Mesothelial cell of epicardium (in vitro differentiated cells): ENCODE data around the gene GABARAP. TPM values are rescaled to one million over a fixed set of nuclear protein-coding genes. Genes with fewer than 3 reads are reported as not detected.

ENCODE experiments used
- DNase-seq, 2 experiments: peaks; one replicate each; pipeline ENCODE4 v3.0.0; 2021; ENCODE audit warnings: low spot score in 2 of 2; ENCODE audit not compliant: unreplicated experiment in 2 of 2
- H3K27ac Mint-ChIP-seq: 2 replicates; pipeline ENCODE4 v1.8.0; 2021; ENCODE audit warnings: mixed read lengths
- H3K27me3 Mint-ChIP-seq: 2 replicates; pipeline ENCODE4 v1.8.0; 2021; ENCODE audit warnings: low read depth, mixed read lengths
- H3K36me3 Mint-ChIP-seq: 2 replicates; pipeline ENCODE4 v1.8.0; 2021; ENCODE audit warnings: mixed read lengths
- H3K4me1 Mint-ChIP-seq: 2 replicates; pipeline ENCODE4 v1.8.0; 2021; ENCODE audit warnings: mixed read lengths
- H3K4me3 Mint-ChIP-seq: 2 replicates; pipeline ENCODE4 v1.8.0; 2021; ENCODE audit warnings: mild to moderate bottlenecking, moderate library complexity, mixed read lengths
- H3K9me3 Mint-ChIP-seq: 2 replicates; pipeline ENCODE4 v1.8.0; 2021; ENCODE audit warnings: mixed read lengths
- total RNA-seq: library from RNA; stranded (reverse); gene quantifications from 3 replicates; pipeline ENCODE4 v1.2.1, GENCODE V29; 2021
- TF ChIP-seq, protein P1 (sequence below): fragments of 200-600 bp; sonication (generic); IDR thresholded peaks from one replicate; pipeline ENCODE4 v1.5.0; 2021; ENCODE audit warnings: antibody characterized with exemption; ENCODE audit not compliant: unreplicated experiment

GABARAP gene
- total RNA-seq, 1 donor from 2014 or later: 424 TPM

DNA sequence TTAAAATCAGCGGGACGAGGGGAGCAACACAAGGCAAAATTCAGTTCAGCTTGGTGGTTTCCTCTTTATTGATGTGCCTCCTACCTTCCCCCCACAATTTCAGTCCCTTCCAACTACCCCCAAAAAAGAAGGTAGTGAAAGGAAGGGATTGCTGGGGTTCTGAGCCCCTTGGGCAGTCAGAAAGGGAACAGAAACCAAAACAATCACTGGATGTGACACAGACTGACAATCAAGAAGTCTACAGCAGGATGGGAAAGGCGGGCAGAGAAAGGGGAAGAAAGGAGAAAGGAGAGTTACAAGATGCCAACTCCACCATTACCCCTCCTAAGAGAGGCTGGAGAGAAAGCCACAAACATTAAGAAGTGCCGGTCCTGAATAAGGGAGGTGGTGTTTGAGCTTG, 1.9 kb downstream of the GABARAP start:
- Mint-ChIP-seq H3K27me3 (no peaks in the 10 kb centered on the region), H3K4me1 (peaks cover 41% of the 10 kb centered on the region), H3K9me3 (no peaks in the 10 kb centered on the region), H3K36me3 (peaks cover 18% of the 10 kb centered on the region), H3K27ac (peak overlapping the region; percentile 99), H3K4me3 (peak overlapping the region; percentile 95)
- TF ChIP-seq, protein P1, sequence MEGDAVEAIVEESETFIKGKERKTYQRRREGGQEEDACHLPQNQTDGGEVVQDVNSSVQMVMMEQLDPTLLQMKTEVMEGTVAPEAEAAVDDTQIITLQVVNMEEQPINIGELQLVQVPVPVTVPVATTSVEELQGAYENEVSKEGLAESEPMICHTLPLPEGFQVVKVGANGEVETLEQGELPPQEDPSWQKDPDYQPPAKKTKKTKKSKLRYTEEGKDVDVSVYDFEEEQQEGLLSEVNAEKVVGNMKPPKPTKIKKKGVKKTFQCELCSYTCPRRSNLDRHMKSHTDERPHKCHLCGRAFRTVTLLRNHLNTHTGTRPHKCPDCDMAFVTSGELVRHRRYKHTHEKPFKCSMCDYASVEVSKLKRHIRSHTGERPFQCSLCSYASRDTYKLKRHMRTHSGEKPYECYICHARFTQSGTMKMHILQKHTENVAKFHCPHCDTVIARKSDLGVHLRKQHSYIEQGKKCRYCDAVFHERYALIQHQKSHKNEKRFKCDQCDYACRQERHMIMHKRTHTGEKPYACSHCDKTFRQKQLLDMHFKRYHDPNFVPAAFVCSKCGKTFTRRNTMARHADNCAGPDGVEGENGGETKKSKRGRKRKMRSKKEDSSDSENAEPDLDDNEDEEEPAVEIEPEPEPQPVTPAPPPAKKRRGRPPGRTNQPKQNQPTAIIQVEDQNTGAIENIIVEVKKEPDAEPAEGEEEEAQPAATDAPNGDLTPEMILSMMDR: no peak
- DNase-seq: no peak

DNA sequence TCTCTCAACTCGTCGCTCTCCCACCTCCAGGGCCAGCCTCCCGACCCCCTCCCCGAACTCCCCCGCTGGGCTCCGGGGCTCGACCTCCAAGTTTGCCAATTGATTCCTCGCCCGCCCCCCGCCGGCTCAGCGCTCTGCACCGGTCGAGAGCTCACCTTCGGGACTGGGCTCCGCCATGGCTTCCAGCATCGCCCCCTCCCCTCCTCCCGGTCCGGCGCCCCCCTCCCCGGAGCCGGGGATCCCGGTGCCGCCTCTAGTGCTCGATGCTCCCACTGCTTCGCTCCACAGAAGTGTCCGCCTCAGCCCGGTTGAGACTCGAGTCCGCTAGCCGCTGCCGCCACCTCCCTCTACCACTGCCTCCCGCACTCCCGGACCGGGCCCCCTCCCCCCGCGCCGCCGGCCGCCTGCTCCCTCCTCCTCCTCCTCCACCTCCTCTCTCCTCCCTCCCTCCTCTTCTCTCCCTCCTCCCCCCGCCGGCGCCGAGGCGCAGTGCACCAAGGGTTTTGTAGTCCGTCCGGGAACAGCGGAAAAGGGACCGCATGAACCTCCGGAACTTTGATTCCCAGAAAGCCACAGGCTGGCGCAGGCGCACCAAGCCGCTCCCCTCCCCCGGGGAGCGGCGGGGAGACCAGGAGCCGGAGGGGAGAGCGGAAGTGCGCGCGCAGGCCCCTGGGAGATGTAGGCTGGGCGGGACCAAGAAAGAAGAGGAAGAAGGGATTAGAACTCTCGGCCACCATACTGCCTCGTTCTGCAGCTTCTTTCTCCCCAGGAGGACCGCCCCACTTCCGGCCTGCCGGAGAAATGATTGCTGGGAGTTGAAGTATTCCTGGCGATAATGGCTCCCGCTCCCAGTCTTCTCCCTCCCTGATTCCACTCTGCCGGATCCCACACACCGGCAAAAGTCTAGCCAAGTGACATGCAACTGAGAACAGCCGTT, 2.9 kb downstream of the GABARAP start, which contains the start of gene PHF23:
TSS of gene PHF23 (minus strand) at position 367 of the 937 bp plus-strand sequence. CDS start at position 189, 178 bp downstream.
- Mint-ChIP-seq H3K9me3 (no peaks in the 10 kb centered on the region), H3K27me3 (no peaks in the 10 kb centered on the region), H3K4me3 (peak within 1 kb of the TSS; percentile 95), H3K27ac (peak within 1 kb of the TSS; percentile 99), H3K36me3 (peaks cover 18% of the 10 kb centered on the region), H3K4me1 (peaks cover 47% of the 10 kb centered on the region)
- TF ChIP-seq, protein P1: no peak
- peak; percentile 97 to 98 for DNase-seq

DNA sequence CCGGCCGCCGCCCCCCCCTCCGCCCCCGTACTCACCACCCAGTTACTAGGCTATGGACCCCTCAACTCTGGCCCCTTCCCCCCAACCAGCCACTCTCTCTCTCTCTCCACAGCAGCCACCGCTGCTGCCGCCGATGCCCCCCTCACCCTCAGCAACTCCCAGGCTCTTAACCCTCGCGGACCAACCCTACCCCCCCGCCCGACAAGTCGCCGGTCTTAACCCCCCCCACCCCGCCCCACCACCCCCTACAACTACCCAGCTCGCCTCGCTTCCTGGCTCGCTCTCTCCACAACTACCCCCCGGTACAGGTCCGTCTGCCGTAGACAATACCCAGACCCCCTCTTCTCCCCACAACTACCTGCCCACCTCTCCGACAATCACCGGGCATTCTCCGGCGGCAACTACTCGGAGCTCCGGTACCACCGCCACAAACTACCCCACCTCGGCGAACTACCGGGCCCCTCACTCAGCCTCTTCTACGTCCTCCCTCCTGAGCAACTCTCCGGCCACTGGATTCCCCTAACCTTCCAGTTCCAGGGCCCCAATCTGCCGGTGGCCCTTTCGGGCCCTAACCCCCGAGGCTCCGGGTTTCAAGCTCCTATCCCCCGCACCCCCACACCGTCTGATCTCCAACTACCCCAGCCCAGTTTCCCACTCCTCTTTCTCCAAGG, 3.7 kb downstream of the GABARAP start:
- peak overlapping the region; percentile 99 for H3K27ac Mint-ChIP-seq
- no peaks in the 10 kb centered on the region for H3K9me3 Mint-ChIP-seq
- peak overlapping the region; percentile 95 for H3K4me3 Mint-ChIP-seq
- peaks cover 51% of the 10 kb centered on the region for H3K4me1 Mint-ChIP-seq
- H3K27me3 Mint-ChIP-seq: no peaks in the 10 kb centered on the region
- DNase-seq: no peak
- H3K36me3 Mint-ChIP-seq: peaks cover 17% of the 10 kb centered on the region
- TF ChIP-seq, protein P1: no peak

DNA sequence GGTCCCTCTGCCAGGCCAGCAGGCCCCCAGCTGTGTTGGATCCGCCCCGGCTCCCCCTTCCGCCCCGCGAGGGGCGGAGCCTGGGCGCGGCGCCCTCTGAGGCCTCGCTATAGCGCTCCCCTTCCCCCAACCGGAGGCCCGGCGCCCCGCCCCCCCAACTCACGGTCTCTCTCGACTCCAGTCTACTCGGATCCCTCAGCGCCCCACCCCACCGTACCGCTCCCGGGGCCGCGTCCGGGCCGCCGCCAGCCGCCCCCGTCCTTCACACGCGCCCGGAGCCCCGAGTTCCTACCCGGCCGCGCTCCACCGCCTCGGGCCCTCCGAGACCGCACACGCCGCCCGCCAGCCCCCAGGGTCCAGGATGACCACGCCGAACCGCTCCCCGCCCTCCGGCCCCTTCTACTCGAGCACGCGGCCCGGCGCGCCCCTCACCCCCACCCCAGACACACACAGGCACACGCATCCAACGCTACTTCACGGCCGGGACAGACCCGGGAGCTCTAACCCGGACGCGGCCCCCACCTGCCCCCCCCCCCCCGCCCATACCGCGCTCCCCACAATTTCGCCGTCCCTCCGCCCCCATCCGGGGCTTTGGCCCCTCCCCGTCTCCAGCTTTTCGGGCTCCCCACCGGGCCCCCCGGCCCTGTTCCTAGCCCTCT, 4.4 kb downstream of the GABARAP start:
- Mint-ChIP-seq H3K27me3 (no peaks in the 10 kb centered on the region), H3K4me1 (peaks cover 50% of the 10 kb centered on the region), H3K4me3 (peak overlapping the region; percentile 95), H3K27ac (peak overlapping the region; percentile 87), H3K36me3 (peaks cover 17% of the 10 kb centered on the region), H3K9me3 (no peaks in the 10 kb centered on the region)
- TF ChIP-seq, protein P1: no peak
- DNase-seq: peak in 1 of 2 experiments; percentile 68

- TF ChIP-seq, protein P1: no peak
- peak overlapping the region; percentile 95 for H3K4me3 Mint-ChIP-seq
- H3K27me3 Mint-ChIP-seq: no peaks in the 10 kb centered on the region
- peaks cover 17% of the 10 kb centered on the region for H3K36me3 Mint-ChIP-seq
- H3K4me1 Mint-ChIP-seq: peaks cover 53% of the 10 kb centered on the region
- no peak for DNase-seq
- H3K9me3 Mint-ChIP-seq: no peaks in the 10 kb centered on the region
- peak overlapping the region; percentile 87 for H3K27ac Mint-ChIP-seq
These were observed 4.9 kb downstream of the GABARAP start for GRCh38 chr17:7237266-7237760.
